GM12878 (cell line): ENCODE data around the gene BTBD9. TPM values are rescaled to one million over a fixed set of nuclear protein-coding genes. Genes with fewer than 3 reads are reported as not detected.

Experiments used
- ATAC-seq: fragments of 200-7000 bp; cut with Tn5 transposase; 3 replicates; pipeline ENCODE4 v1.9.1; 2020; ENCODE audit warnings: mild to moderate bottlenecking, moderate library complexity
- BruUV-seq: library from RNA; stranded (reverse); fragments of 400-500 nt; replicated peaks from 2 replicates; lab custom pipeline; 2021; lab: Mats Ljungman, UMichigan
- CTCF ChIA-PET: fragments of 300-600 bp; sonication (Branson Sonifier 250); formaldehyde crosslinking; extraction: SDS; loops from one replicate; lab custom pipeline; 2021; ENCODE audit warnings: inconsistent platforms; lab: Yijun Ruan, JAX
- POLR2A ChIA-PET: fragments of 350-600 bp; formaldehyde crosslinking; extraction: SDS; loops from one replicate; lab custom pipeline; 2021; ENCODE audit warnings: inconsistent platforms; lab: Charles Lee
- RAD21 ChIA-PET: fragments of 300-600 bp; sonication (Branson Sonifier 250); formaldehyde crosslinking; loops from one replicate; lab custom pipeline; 2023; ENCODE audit warnings: antibody characterized with exemption; ENCODE audit not compliant: unreplicated experiment; lab: Charles Lee
- SMC1A ChIA-PET: fragments of 300-600 bp; sonication (Branson Sonifier 250); formaldehyde crosslinking; loops from one replicate; lab custom pipeline; 2023; ENCODE audit not compliant: unreplicated experiment, uncharacterized antibody; lab: Charles Lee
- DNase-seq: peaks from one replicate; pipeline ENCODE4 v3.0.0-alpha.2; 2011; ENCODE audit warnings: low read depth, low spot score
- FAIRE-seq: peaks from 3 replicates; lab custom pipeline; 2011; peaks lifted over from hg19 to GRCh38; lab: Jason Lieb, UNC
- H2AFZ ChIP-seq: 2 replicates; pipeline ENCODE4 v1.6.0; 2011; ENCODE audit warnings: low read depth, low read length, control low read depth; ENCODE audit not compliant: control insufficient read depth
- H3K27ac ChIP-seq: 2 replicates; pipeline ENCODE4 v1.5.1; 2011; ENCODE audit warnings: control low read depth; ENCODE audit not compliant: control insufficient read depth, insufficient read depth
- H3K27me3 ChIP-seq, 2 experiments: replicated peaks in 1 of 2; 2 replicates each; pipeline versions ENCODE4 v1.6.0 to v1.6.1; 2011; ENCODE audit warnings: low read length in 1 of 2; ENCODE audit not compliant: control insufficient read depth in 2 of 2, insufficient read depth in 2 of 2
- H3K36me3 ChIP-seq, 2 experiments: 2 replicates each; pipeline ENCODE4 v1.5.1; 2011; ENCODE audit warnings: low read length in 1 of 2; ENCODE audit not compliant: control insufficient read depth in 2 of 2, insufficient read depth in 2 of 2
- H3K4me1 ChIP-seq: 2 replicates; pipeline ENCODE4 v1.6.1; 2011; ENCODE audit warnings: mild to moderate bottlenecking, low read length, moderate library complexity, mixed read lengths; ENCODE audit not compliant: control insufficient read depth, insufficient read depth
- H3K4me2 ChIP-seq: 2 replicates; pipeline ENCODE4 v1.6.0; 2011; ENCODE audit warnings: control low read depth; ENCODE audit not compliant: control insufficient read depth, insufficient read depth
- H3K4me3 ChIP-seq: fragments of 200-600 bp; sonication (generic); 2 replicates; pipeline ENCODE4 v1.5.1; 2016
- H3K79me2 ChIP-seq: 2 replicates; pipeline ENCODE4 v1.6.0; 2011; ENCODE audit warnings: low read length; ENCODE audit not compliant: control insufficient read depth, insufficient read depth
- H3K9ac ChIP-seq: 2 replicates; pipeline ENCODE4 v1.8.0; 2011; ENCODE audit warnings: low read length, control low read depth, mixed read lengths; ENCODE audit not compliant: control insufficient read depth, insufficient read depth
- H3K9me3 ChIP-seq: replicated peaks from 3 replicates; pipeline ENCODE4 v1.5.1; 2011; ENCODE audit warnings: mild to moderate bottlenecking, low read length; ENCODE audit not compliant: control insufficient read depth, insufficient read depth
- H4K20me1 ChIP-seq: 2 replicates; pipeline ENCODE4 v1.6.0; 2011; ENCODE audit not compliant: control insufficient read depth, insufficient read depth
- ASH2L ChIP-seq: fragments of 300-600, 200-600 bp; sonication (generic); IDR thresholded peaks from 2 replicates; pipeline ENCODE4 v1.6.1; 2017; ENCODE audit warnings: low read depth, mild to moderate bottlenecking, borderline replicate concordance
- ATF7 ChIP-seq: fragments of 450-650 bp; IDR thresholded peaks from 2 replicates; pipeline ENCODE4 v1.6.1; 2016; ENCODE audit warnings: low read depth, mild to moderate bottlenecking
- BMI1 ChIP-seq: fragments of 450-650 bp; IDR thresholded peaks from 2 replicates; pipeline ENCODE4 v1.6.1; 2016; ENCODE audit warnings: mild to moderate bottlenecking, moderate library complexity, borderline replicate concordance
- EED ChIP-seq: sonication (generic); IDR thresholded peaks from 2 replicates; pipeline ENCODE4 v1.6.1; 2016; ENCODE audit warnings: antibody characterized with exemption, low read depth
- FOXK2 ChIP-seq: fragments of 450-650 bp; IDR thresholded peaks from 2 replicates; pipeline ENCODE4 v1.6.1; 2017; ENCODE audit warnings: mild to moderate bottlenecking, moderate library complexity
- IRF4 ChIP-seq: IDR thresholded peaks from 2 replicates; pipeline ENCODE4 v1.6.1; 2011; ENCODE audit warnings: low read depth, low read length
- NFYB ChIP-seq: IDR thresholded peaks from 2 replicates; pipeline ENCODE4 v1.6.1; 2011; ENCODE audit warnings: low read depth, mild to moderate bottlenecking, low read length, improper control_type of control experiment, moderate library complexity; ENCODE audit not compliant: insufficient read depth
- POU2F2 ChIP-seq: IDR thresholded peaks from 3 replicates; pipeline ENCODE4 v1.6.1; 2011; ENCODE audit warnings: low read depth, mild to moderate bottlenecking, low read length, borderline replicate concordance
- RFX5 ChIP-seq: IDR thresholded peaks from 2 replicates; pipeline ENCODE4 v1.6.1; 2011; ENCODE audit warnings: low read depth, low read length, improper control_type of control experiment
- SPI1 ChIP-seq: IDR thresholded peaks from 2 replicates; pipeline ENCODE4 v1.6.1; 2011; ENCODE audit warnings: low read depth, mild to moderate bottlenecking, low read length, moderate library complexity, borderline replicate concordance; ENCODE audit not compliant: insufficient read depth
- WGBS: methylation state at CpG from one replicate; pipeline ENCODE4 v1.1.6; 2016; ENCODE audit warnings: low lambda C conversion rate; ENCODE audit not compliant: insufficient replicate concordance, insufficient coverage; ENCODE audit errors: missing lambda C conversion rate; 5-methylcytosine and 5-hydroxymethylcytosine counted together
- in situ Hi-C: fragments of 300-500 bp; cut with MboI; formaldehyde crosslinking; loops from 9 replicates; pipeline ENCODE4 v1.14.3; 2018; ENCODE audit warnings: mixed read lengths
- intact Hi-C: fragments of 100-400 bp; cut with micrococcal nuclease; formaldehyde crosslinking; loops from one replicate; pipeline ENCODE4 v1.14.2; 2022; ENCODE audit not compliant: unreplicated experiment
- polyA plus RNA-seq, 11 experiments: library from polyadenylated mRNA; depleted of rRNA in 4 of 11; unstranded in 6 of 11; stranded (reverse) in 5 of 11; fragments of >200 nt; fragmentation: Nextera tagmentation in 4 of 11; fragmentation: Illumina TruSeq in 1 of 11; extraction: Ambion mirVana in 4 of 11; extraction: Trizol in 1 of 11; gene quantifications; 1 replicate in 1 of 11; 2 replicates in 10 of 11; pipeline versions ENCODE4 v1.2.1 to v1.2.3, GENCODE V29; 2011 to 2016; ENCODE audit warnings: inconsistent platforms in 2 of 11, missing spikeins in 2 of 11, low read depth in 1 of 11
- total RNA-seq, 4 experiments: library from RNA; depleted of rRNA in 3 of 4; stranded (reverse); fragments of >200 nt in 3 of 4; fragmentation: Illumina TruSeq in 1 of 4; extraction: Trizol in 1 of 4; gene quantifications; 2 replicates each; pipeline versions ENCODE4 v1.2.1 to v1.2.3, GENCODE V29; 2013 to 2021
- TF ChIP-seq, protein P1 (sequence below): fragments of 450-650 bp; IDR thresholded peaks from 2 replicates; pipeline ENCODE4 v1.6.1; 2017; ENCODE audit warnings: mild to moderate bottlenecking, low read depth, inconsistent platforms; ENCODE audit not compliant: poor library complexity, severe bottlenecking

BTBD9 gene
- total and polyA plus RNA-seq, 10 of the 15 experiments (the other 5 are each of a cell fraction or from before 2014, with no cell fraction given) = 0.22 to 8.6 (median 4.6) TPM

- ChIA-PET RAD21 (no interaction called here), POLR2A (no interaction called here), CTCF (no interaction called here), SMC1A (no interaction called here)
- FAIRE-seq (no peak), ATAC-seq (no peak), DNase-seq (no peak)
- Histone ChIP-seq H3K4me1 (no peaks in the 10 kb centered on the region), H4K20me1 (no peaks in the 10 kb centered on the region), H3K9ac (no peak overlapping the region), H3K79me2 (no peaks in the 10 kb centered on the region), H3K27me3 (no peaks in the 10 kb centered on the region), H3K4me3 (no peak overlapping the region), H2AFZ (no peak overlapping the region), H3K27ac (no peak overlapping the region), H3K4me2 (no peak overlapping the region), H3K9me3 (peaks cover 3% of the 10 kb centered on the region; the same call in 1 of the 3 replicates), H3K36me3 (no peaks in the 10 kb centered on the region)
- in situ Hi-C loops = no loop called here
- no TSS peak for BruUV-seq
- intact Hi-C loops = no loop called here
- TF ChIP-seq POU2F2 = no peak
- TF ChIP-seq, protein P1, sequence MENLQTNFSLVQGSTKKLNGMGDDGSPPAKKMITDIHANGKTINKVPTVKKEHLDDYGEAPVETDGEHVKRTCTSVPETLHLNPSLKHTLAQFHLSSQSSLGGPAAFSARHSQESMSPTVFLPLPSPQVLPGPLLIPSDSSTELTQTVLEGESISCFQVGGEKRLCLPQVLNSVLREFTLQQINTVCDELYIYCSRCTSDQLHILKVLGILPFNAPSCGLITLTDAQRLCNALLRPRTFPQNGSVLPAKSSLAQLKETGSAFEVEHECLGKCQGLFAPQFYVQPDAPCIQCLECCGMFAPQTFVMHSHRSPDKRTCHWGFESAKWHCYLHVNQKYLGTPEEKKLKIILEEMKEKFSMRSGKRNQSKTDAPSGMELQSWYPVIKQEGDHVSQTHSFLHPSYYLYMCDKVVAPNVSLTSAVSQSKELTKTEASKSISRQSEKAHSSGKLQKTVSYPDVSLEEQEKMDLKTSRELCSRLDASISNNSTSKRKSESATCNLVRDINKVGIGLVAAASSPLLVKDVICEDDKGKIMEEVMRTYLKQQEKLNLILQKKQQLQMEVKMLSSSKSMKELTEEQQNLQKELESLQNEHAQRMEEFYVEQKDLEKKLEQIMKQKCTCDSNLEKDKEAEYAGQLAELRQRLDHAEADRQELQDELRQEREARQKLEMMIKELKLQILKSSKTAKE = no peak
- WGBS = 84% methylated on average over 3 of the region's 3 CpGs
Observed at GRCh38 chr6:38339914-38340313, 299.8 kb downstream of the BTBD9 start.

- H2AFZ ChIP-seq = no peak overlapping the region
- H3K79me2 ChIP-seq = no peaks in the 10 kb centered on the region
- no peaks in the 10 kb centered on the region for H4K20me1 ChIP-seq
- DNase-seq (no peak), FAIRE-seq (no peak), ATAC-seq (no peak)
- ChIA-PET RAD21 (no interaction called here), POLR2A (no interaction called here), CTCF (no interaction called here), SMC1A (no interaction called here)
- no peaks in the 10 kb centered on the region for H3K27me3 ChIP-seq
- H3K4me3 ChIP-seq = no peak overlapping the region
- intact Hi-C loops = no loop called here
- no peak overlapping the region for H3K4me2 ChIP-seq
- H3K27ac ChIP-seq = no peak overlapping the region
- no TSS peak for BruUV-seq
- WGBS = 87% methylated on average over 5 of the region's 5 CpGs
- H3K9ac ChIP-seq = no peak overlapping the region
- H3K9me3 ChIP-seq = peaks cover 7% of the 10 kb centered on the region; the same call in 2 of the 3 replicates
- H3K4me1 ChIP-seq = no peaks in the 10 kb centered on the region
- H3K36me3 ChIP-seq = no peaks in the 10 kb centered on the region
- in situ Hi-C loops = no loop called here
- TF ChIP-seq RFX5 (no peak), IRF4 (no peak), ASH2L (no peak), ATF7 (no peak), EED (no peak), NFYB (no peak), BMI1 (no peak), FOXK2 (no peak), SPI1 (no peak)
Observed at GRCh38 chr6:38337819-38338465, 301.8 kb downstream of the BTBD9 start.
